ENCODE results near the gene ALDH4A1.

Gene ALDH4A1

DNA sequence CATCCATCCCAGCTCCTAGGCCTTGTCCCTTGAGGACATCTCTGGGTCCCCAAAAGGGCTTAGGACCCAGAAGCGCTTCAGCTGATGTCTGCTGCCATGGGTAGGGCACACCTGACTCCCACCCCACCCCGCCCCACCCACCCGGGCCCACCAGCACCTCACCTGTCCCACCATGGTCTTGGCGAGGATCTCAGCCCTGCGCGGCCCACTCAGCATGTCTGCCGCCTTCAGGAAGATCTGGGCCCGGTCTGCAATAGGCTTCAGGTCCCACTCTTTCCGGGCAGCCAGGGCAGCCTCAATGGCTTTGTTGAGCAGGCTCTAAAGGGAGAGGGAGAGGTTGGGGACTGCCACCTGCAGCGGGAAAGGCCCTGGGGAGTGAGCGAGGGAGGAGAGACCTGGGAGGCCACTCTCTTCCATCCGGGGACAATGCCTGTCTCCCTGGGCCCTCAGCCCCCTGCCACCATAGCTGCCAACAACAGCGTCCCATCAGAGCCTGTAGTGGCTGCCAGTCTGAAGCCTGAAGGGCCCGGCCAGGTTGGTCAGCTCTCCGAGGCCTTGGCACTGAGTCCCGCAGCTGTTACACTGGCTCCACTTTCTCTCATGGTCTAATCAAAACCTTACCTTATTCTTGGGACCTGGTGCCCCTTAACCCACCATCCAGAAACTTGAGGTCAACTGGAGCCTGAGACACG lies 16.9 kb downstream of the ALDH4A1 start:
- TF ChIP-seq GATA2 (IDR thresholded peaks at IDR 0.05; ENCODE audit: low read depth, low read length) (no peak), GATA3 (IDR thresholded peaks at IDR 0.05; ENCODE audit: low read depth, low read length) (no peak)

DNA sequence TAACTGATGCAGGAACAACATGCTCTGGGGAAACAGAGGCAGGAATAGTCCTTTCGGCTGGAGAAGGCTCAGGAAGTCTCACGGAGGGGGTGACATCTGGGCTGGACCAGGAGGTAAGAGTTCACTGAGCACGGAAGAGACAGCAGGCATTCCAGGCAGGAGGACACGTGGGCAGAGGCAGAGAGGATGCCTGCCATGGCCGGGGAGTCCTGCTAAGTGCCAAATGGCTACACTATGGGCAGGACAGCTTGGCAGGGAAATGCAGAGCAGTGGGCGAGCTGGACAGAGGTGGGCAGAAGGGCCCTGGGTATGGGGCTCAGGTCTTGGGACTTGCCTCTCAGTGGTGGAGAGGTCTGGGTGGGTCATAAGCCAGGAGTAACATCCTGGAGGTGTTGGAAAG lies 17.6 kb downstream of the ALDH4A1 start:
- TF ChIP-seq GATA2 (IDR thresholded peaks at IDR 0.05; ENCODE audit: low read depth, low read length) (no peak), GATA3 (IDR thresholded peaks at IDR 0.05; ENCODE audit: low read depth, low read length) (no peak)

DNA sequence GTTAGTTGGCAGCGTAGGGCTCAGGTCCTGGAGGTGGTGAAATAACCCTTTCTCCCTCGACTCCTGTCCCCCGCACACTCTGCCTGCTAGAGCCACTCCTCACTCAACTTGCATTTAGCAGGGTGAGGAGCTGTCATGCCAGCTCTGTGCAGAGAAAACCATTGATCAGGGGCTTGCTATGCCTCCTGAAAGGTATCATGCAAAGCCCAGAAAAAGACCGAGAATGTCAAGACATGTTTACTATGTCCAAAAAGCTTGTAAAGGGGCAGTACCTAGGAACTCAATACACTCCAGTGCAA lies 18.0 kb downstream of the ALDH4A1 start:
- TF ChIP-seq GATA3 (IDR thresholded peaks at IDR 0.05; ENCODE audit: low read depth, low read length) (no peak), GATA2 (IDR thresholded peaks at IDR 0.05; ENCODE audit: low read depth, low read length) (no peak)

DNA sequence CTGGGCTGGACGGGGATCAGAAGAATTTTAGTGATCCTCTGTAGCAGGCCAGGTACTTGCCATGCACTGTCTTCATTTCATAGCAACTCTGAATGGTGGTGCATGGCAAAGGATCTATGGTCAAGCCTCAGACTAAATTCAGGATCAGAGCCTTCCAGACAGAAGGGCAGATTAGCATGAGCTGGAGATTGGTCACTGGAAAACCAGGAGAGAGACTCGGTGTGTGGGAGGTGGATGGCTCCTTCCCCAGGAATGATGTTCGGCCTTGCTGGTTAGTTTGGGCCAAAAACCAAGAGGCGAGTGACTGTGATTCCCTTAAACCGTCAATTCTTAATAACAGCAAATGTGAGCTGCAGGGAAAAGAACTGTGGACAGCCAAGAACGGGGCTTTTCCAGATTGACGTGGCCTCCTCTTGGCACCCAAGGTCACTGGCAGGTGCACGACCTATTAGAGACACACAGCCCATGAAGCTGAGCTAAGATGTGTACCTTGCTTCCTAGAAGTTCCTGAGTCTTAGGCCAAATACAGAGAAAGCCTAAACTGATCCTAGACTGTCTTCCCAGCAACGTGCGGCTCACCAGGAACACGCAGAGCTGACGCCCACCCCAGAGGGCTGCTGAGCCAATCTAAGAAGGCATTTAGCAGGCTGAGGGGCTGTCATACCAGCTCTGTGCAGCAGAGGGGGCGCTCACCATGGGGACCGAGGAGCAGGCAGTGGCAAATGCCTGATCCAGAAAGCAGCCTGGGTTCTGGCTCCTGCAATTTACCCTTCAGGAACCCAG lies 18.5 kb downstream of the ALDH4A1 start:
- TF ChIP-seq GATA3 (IDR thresholded peaks at IDR 0.05; ENCODE audit: low read depth, low read length) (no peak), GATA2 (IDR thresholded peaks at IDR 0.05; ENCODE audit: low read depth, low read length) (no peak)

DNA sequence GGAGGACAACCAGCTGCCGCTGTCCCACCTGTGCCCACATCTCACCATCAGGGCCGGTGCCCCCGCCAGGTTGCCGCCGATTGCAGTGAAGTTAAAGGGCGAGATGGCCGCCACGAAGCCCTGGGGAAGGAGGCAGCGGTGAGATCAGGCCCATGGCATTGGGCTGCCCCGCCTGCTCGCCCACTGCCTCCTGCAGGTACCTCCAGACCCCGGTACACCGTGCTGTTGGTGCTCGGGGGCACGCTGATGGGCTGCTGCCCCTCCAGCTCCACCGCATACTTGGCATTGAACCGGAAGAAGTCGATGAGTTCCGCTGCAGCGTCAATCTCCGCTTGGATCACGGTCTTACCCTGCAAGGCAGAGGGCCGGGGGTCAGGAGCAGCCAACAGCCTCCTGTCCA lies 19.3 kb downstream of the ALDH4A1 start:
- TF ChIP-seq GATA2 (IDR thresholded peaks at IDR 0.05; ENCODE audit: low read depth, low read length) (no peak), GATA3 (IDR thresholded peaks at IDR 0.05; ENCODE audit: low read depth, low read length) (no peak)

DNA sequence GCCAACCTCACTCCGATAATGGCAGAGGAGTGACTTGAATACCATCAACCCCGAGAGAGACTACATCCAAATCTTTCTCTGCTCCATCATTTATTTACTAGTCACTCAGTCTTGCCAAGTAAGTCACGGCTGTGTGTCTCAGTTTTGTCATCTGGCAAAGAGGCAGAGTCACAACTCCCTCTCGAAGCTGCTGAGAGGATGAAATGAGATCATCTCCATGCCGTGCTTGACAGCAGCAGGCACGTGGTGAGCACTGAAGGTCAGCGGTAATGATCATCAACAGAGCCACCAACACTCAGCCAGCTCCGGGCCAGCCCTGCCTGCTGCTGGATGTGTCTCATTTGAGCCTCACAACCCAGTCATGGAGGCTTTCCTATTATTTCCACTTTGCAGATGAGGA lies 19.9 kb downstream of the ALDH4A1 start:
- TF ChIP-seq GATA2 (IDR thresholded peaks at IDR 0.05; ENCODE audit: low read depth, low read length) (no peak), GATA3 (IDR thresholded peaks at IDR 0.05; ENCODE audit: low read depth, low read length) (no peak)

DNA sequence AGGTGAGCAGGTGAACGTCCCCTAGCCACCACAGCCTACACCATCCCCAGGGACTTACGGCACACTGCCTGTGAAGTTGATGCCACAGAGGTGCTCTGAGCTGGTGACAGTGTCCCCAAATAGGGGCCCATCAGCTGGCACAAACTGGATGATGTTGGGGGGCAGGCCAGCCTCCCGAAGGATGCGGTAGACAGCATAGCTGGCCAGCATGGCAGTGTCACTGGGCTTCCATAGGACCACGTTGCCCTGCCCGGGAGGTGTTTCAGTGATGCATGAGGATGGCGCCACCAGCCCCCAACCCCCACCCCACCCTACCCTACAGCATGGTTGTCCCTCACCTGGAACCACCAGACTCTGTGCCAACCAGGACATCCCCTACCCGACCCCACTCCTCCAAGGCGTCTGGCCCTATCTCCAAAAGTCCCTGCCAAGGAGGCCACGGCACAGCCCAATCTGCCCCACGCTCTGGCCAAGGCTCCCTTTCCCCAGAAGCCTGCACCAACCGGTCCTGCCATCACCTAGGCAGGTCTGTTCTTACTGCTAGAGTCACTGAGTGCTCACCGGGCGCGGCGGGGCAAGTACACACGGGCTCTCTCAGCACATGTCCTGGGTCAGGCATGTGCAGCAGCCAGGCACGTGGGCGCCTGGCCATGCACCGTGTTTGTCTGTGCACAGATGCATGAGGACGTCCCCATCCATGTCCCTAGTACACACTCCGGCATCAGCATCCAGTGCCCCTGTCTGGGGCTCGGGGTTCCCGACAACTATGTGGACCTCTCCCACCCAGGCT lies 20.5 kb downstream of the ALDH4A1 start:
- TF ChIP-seq GATA3 (IDR thresholded peaks at IDR 0.05; ENCODE audit: low read depth, low read length) (no peak), GATA2 (IDR thresholded peaks at IDR 0.05; ENCODE audit: low read depth, low read length) (no peak)

DNA sequence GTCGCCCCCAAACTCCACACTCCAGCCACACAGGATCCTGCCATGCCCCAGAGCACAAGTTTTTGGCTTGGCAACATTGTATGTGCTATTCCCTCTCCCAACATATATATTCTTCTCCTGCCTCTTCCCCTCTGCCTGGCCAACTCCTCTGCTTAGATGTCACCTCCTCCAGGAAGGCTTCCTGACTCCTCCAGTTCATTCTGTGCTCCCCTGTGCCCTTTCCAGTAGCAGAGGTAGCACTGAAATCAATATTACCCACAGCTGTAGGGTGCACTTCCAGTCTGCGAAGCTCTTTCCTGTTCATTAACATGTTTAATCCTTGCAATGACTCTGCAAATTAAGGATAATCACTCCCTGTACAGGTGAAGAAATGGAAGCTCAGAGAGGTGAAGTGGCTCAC lies 21.2 kb downstream of the ALDH4A1 start:
- TF ChIP-seq GATA3 (IDR thresholded peaks at IDR 0.05; ENCODE audit: low read depth, low read length) (no peak), GATA2 (IDR thresholded peaks at IDR 0.05; ENCODE audit: low read depth, low read length) (no peak)

DNA sequence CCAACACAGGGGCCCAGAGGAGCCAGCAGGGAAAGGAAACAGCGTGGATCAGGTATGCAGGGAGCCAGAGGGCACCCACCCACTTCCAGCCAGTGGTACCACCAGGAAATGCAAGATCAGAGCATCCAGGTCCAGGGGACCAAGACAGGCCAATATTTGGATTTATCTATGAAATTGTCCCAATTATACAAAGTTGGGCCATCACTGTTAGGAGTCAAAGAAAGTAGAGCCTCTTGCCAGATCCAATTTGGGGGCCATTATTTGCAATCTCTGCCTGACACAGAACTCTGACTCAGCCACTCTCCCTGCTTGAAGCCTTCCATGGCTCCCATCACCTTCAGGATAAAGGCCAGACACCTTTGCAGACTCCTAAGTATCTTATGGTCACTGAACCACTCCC lies 21.8 kb downstream of the ALDH4A1 start:
- no peak for TF ChIP-seq GATA3 (IDR thresholded peaks at IDR 0.05; ENCODE audit: low read depth, low read length)
- TF ChIP-seq GATA2 (IDR thresholded peaks at IDR 0.05; ENCODE audit: low read depth, low read length) = no peak

DNA sequence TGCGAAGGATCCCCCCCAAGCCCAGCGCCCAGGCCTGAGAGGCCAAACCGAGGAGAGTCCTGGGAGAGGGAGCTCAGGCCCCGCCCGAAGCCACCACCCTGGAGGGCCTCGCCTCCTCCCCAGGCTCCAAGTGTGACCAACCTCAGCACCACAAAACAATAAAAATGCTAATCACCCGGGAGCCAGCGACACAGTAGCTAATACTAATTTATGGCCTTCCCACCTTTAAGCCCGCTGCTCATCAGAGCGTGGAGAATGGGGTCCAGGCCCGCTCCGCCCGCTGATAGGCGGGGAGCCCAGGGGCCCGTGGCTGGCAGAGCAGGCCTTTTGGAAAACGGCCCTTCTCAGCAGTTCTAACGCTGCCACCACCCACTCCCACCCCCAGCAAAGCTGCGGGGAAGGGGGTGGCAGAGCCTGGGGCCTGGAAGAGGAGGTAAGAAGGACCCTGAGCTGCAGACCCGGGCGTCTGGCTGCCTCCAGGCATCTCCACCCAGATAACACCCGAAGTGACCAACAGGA lies 22.5 kb downstream of the ALDH4A1 start:
- no peak; the same call in 1 of the 2 replicates for TF ChIP-seq GATA2 (IDR thresholded peaks at IDR 0.05; ENCODE audit: low read depth, low read length)
- TF ChIP-seq GATA3 (IDR thresholded peaks at IDR 0.05; ENCODE audit: low read depth, low read length) = no peak

DNA sequence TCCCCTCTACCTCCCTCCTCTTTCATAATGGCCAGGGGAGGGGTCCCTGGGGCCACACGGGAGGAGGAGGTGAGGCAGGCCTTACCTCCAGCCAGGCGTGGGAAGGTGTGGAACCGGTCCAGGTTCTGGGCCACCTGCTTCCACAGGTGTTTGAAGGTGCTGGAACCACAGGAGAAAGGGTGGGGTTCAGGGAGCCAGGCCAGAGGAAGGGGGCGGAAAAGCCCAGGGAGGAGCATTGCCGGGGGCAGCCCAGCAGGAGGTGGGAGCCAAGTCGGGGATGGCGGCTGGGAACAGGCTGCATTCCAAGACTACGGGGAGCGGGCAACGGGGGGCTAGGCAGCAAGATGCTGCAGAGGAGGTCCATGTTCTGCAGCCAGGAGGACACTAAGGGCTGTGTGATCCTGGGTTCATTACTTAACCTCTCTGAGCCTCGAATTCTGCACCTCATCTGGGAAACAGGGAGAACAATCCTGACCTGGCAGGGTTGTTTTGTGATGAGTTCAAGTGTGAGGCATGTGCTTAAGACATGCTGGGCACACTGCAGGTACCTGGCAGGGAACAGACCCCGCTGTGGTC lies 23.1 kb downstream of the ALDH4A1 start:
- TF ChIP-seq GATA3 (IDR thresholded peaks at IDR 0.05; ENCODE audit: low read depth, low read length) = no peak
- no peak for TF ChIP-seq GATA2 (IDR thresholded peaks at IDR 0.05; ENCODE audit: low read depth, low read length)

DNA sequence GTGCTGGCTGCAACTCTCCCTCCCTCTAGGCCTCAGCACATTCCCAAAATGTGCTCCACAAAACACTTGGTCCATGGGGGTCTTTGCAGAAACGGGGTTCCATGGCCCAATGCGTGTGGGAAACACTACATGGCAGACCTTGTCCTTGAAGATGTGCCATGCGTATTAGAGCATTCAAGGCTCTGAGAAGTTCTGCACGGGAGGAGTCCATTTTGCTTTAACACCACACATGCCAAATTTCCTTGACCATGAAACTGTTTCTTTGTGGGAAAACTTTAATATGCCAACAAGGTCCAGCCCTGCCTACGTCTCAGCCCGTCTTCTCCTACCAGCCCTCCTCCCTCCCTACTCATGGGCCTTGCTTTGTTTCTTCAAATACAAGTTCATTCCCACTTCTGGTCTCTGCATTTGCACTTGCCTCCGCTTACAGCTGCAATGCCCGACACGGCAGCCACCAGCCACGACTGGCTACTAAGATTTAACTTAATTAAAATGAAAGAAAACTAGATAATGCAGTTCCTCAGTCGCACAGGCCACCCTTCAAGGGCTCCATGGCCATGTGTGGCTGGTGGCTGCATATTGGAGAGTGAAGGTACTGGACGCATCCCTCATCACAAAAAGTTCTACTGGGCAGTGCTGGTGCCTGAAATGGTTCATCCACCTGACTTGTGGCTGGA lies 23.7 kb downstream of the ALDH4A1 start:
- no peak for TF ChIP-seq GATA3 (IDR thresholded peaks at IDR 0.05; ENCODE audit: low read depth, low read length)
- no peak for TF ChIP-seq GATA2 (IDR thresholded peaks at IDR 0.05; ENCODE audit: low read depth, low read length)

DNA sequence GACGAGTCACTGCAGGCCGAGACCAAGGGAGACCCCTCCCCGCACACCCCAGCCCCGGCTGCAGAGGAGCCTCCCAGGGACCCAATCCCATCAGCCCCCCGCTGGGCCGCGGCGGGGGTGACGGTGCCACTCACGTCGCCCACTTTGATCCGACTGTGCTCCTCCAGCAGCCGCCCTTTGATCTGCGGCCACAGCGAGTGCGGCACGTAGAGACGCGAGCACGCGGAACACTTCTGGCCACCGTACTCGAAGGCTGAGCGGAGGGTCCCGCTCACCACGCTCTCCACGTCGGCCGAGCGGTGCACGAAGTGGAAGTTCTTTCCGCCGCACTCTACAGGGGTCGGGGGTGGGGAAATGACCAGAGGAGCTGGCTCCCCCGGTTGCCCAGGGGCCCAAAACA lies 25.1 kb downstream of the ALDH4A1 start:
- no peak for TF ChIP-seq GATA2 (IDR thresholded peaks at IDR 0.05; ENCODE audit: low read depth, low read length)
- no peak for TF ChIP-seq GATA3 (IDR thresholded peaks at IDR 0.05; ENCODE audit: low read depth, low read length)

DNA sequence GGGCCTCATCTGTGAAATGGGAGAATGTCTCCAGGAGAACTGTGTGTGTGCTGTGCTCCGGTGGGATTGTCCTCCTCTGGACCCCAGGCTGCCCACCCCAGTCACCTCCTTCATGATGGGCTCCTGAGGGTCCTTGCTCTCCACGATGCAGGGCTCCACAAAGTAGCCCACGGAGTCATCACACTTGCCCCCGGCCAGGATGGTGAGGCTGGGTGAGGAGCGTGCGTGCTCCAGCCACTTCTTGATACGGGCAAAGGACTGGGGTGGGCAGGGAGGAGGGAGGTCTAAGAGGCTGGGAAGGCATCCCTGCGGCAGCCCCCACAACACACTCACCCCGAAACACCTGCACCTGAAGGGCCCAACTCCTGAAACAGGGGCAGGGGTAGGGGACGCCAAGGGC lies 26.1 kb downstream of the ALDH4A1 start:
- TF ChIP-seq GATA2 (IDR thresholded peaks at IDR 0.05; ENCODE audit: low read depth, low read length) = no peak
- no peak for TF ChIP-seq GATA3 (IDR thresholded peaks at IDR 0.05; ENCODE audit: low read depth, low read length)
